PC-3 (cell line): ENCODE results near the gene CCDC136. TPM values are rescaled to one million over a fixed set of nuclear protein-coding genes. Genes with fewer than 3 reads are reported as not detected.

ENCODE experiments used
- ATAC-seq: fragments of 200-7000 bp; cut with Tn5 transposase; 2 replicates; pipeline ENCODE4 v1.9.1; 2020; ENCODE audit warnings: mild to moderate bottlenecking, moderate library complexity
- BruUV-seq: library from RNA; stranded (reverse); fragments of 400-500 nt; replicated peaks from 2 replicates; lab custom pipeline; 2021; lab: Mats Ljungman, UMichigan
- CTCF ChIA-PET: fragments of 300-600 bp; sonication (Branson Sonifier 250); formaldehyde crosslinking; loops from one replicate; lab custom pipeline; 2022; ENCODE audit warnings: antibody characterized with exemption; lab: Charles Lee
- POLR2A ChIA-PET: fragments of 300-600 bp; sonication (Branson Sonifier 250); formaldehyde crosslinking; loops from one replicate; lab custom pipeline; 2022; ENCODE audit warnings: antibody characterized with exemption; ENCODE audit not compliant: unreplicated experiment; lab: Charles Lee
- DNase-seq: peaks from one replicate; pipeline ENCODE4 v3.0.0-alpha.2; 2015
- H2AFZ ChIP-seq: fragments of 300-600 bp; sonication (generic); 2 replicates; pipeline ENCODE4 v1.6.0; 2016; ENCODE audit warnings: antibody characterized with exemption, low read length
- H3F3A ChIP-seq: fragments of 300-600 bp; sonication (generic); one replicate; pipeline ENCODE4 v1.6.0; 2017; ENCODE audit warnings: antibody characterized with exemption, low read length, control low read depth, mild to moderate bottlenecking; ENCODE audit not compliant: unreplicated experiment
- H3K27ac ChIP-seq: fragments of 300-600 bp; sonication (generic); 2 replicates; pipeline ENCODE4 v1.5.1; 2016; ENCODE audit warnings: mild to moderate bottlenecking, low read length
- H3K27me3 ChIP-seq: fragments of 300-600 bp; sonication (generic); 2 replicates; pipeline ENCODE4 v1.6.1; 2016; ENCODE audit warnings: low read length, mixed read lengths
- H3K36me3 ChIP-seq: fragments of 300-600 bp; sonication (generic); 2 replicates; pipeline ENCODE4 v1.6.1; 2016; ENCODE audit warnings: low read depth, mixed run types, low read length, mixed read lengths
- H3K4me1 ChIP-seq: fragments of 300-600 bp; sonication (generic); 2 replicates; pipeline ENCODE4 v1.5.1; 2016; ENCODE audit warnings: low read length; ENCODE audit not compliant: insufficient read depth
- H3K4me2 ChIP-seq: fragments of 300-600 bp; sonication (generic); 2 replicates; pipeline ENCODE4 v1.6.0; 2016; ENCODE audit warnings: low read length
- H3K4me3 ChIP-seq: fragments of 300-600 bp; sonication (generic); 2 replicates; pipeline ENCODE4 v1.5.1; 2016; ENCODE audit warnings: mild to moderate bottlenecking, low read length, mixed read lengths
- H3K79me2 ChIP-seq: fragments of 300-600 bp; sonication (generic); 2 replicates; pipeline ENCODE4 v1.6.1; 2017; ENCODE audit warnings: low read length, mixed read lengths
- H3K9ac ChIP-seq: fragments of 300-600 bp; sonication (generic); 2 replicates; pipeline ENCODE4 v1.6.0; 2016; ENCODE audit warnings: mild to moderate bottlenecking, low read length
- H3K9me2 ChIP-seq: fragments of 300-600 bp; sonication (generic); replicated peaks from 2 replicates; pipeline ENCODE4 v1.6.1; 2016; ENCODE audit warnings: mixed run types, low read length, mixed read lengths
- H3K9me3 ChIP-seq: fragments of 300-600 bp; sonication (generic); 2 replicates; pipeline ENCODE4 v1.6.1; 2016; ENCODE audit warnings: low read length, mixed read lengths
- H4K20me1 ChIP-seq: fragments of 300-600 bp; sonication (generic); 2 replicates; pipeline ENCODE4 v1.6.1; 2016; ENCODE audit warnings: low read length, mixed read lengths
- CTCF ChIP-seq: fragments of 300-600 bp; sonication (generic); conservative IDR thresholded peaks from 2 replicates; pipeline ENCODE4 v1.5.1; 2017; ENCODE audit warnings: antibody characterized with exemption, low read depth, mild to moderate bottlenecking, low read length
- EZH2 ChIP-seq: fragments of 300-600 bp; sonication (generic); IDR thresholded peaks from one replicate; pipeline ENCODE4 v1.6.1; 2017; ENCODE audit warnings: antibody characterized with exemption, mild to moderate bottlenecking, low read length; ENCODE audit not compliant: unreplicated experiment
- EZH2phosphoT487 ChIP-seq: fragments of 300-600 bp; sonication (generic); IDR thresholded peaks from 2 replicates; pipeline ENCODE4 v1.6.1; 2018; ENCODE audit warnings: mild to moderate bottlenecking, antibody characterized with exemption, low read length, borderline replicate concordance
- intact Hi-C: fragments of 100-400 bp; cut with micrococcal nuclease; formaldehyde crosslinking; loops from 2 replicates; pipeline ENCODE4 v1.9.0; 2023
- total RNA-seq: library from RNA; depleted of rRNA; stranded (reverse); fragments of >200 nt; gene quantifications from 2 replicates; pipeline ENCODE4 v1.2.3, GENCODE V29; 2014

The CCDC136 gene
- total RNA-seq, 1 experiment from 2014 or later = 10.5 TPM

- Histone ChIP-seq H3K9me3 (no peaks in the 10 kb centered on the region), H3K4me1 (no peaks in the 10 kb centered on the region), H3K27ac (no peak overlapping the region), H3K9me2 (no peaks in the 10 kb centered on the region), H3K4me2 (no peak overlapping the region), H3K9ac (no peak overlapping the region), H3F3A (no peaks in the 10 kb centered on the region), H2AFZ (no peak overlapping the region), H3K79me2 (peaks cover 7% of the 10 kb centered on the region; the same call in 1 of the 2 replicates), H3K27me3 (no peaks in the 10 kb centered on the region), H3K36me3 (peaks cover 54% of the 10 kb centered on the region), H4K20me1 (no peaks in the 10 kb centered on the region; the same call in none of the 2 replicates), H3K4me3 (no peak overlapping the region)
- intact Hi-C loops = no loop called here
- no peak for TF ChIP-seq EZH2phosphoT487
- TF ChIP-seq CTCF = no peak
- TF ChIP-seq EZH2 = no peak
- no TSS peak for BruUV-seq
- CTCF ChIA-PET = no interaction called here
- no peak for DNase-seq
- no peak for ATAC-seq
- POLR2A ChIA-PET = no interaction called here
Measured at GRCh38 chr7:128759242-128759641, 32.5 kb upstream of the CCDC136 start.

- H4K20me1 ChIP-seq = no peaks in the 10 kb centered on the region; the same call in 1 of the 2 replicates
- no peak overlapping the region for H3K27ac ChIP-seq
- intact Hi-C loops = no loop called here
- H3K4me3 ChIP-seq = no peak overlapping the region
- no peak for TF ChIP-seq EZH2phosphoT487
- POLR2A ChIA-PET = no interaction called here
- H2AFZ ChIP-seq = no peak overlapping the region
- H3F3A ChIP-seq = no peaks in the 10 kb centered on the region
- CTCF ChIA-PET = no interaction called here
- no peaks in the 10 kb centered on the region for H3K9me3 ChIP-seq
- H3K79me2 ChIP-seq = no peaks in the 10 kb centered on the region
- no peaks in the 10 kb centered on the region for H3K4me1 ChIP-seq
- no peak overlapping the region for H3K4me2 ChIP-seq
- no peak overlapping the region for H3K9ac ChIP-seq
- H3K27me3 ChIP-seq = no peaks in the 10 kb centered on the region
- DNase-seq (no peak), ATAC-seq (no peak)
- BruUV-seq = no TSS peak
- H3K36me3 ChIP-seq = peaks cover 49% of the 10 kb centered on the region
- no peaks in the 10 kb centered on the region for H3K9me2 ChIP-seq
Measured at GRCh38 chr7:128763541-128763940, 28.2 kb upstream of the CCDC136 start.

GRCh38 chr7:128767475-128768110 is 24.2 kb upstream of the CCDC136 start:
- no peak for ATAC-seq
- Histone ChIP-seq H3K9ac (no peak overlapping the region), H3K9me2 (no peaks in the 10 kb centered on the region), H3K27me3 (no peaks in the 10 kb centered on the region), H3K27ac (no peak overlapping the region), H3K4me1 (no peaks in the 10 kb centered on the region), H3K4me3 (no peak overlapping the region), H3K36me3 (peaks cover 52% of the 10 kb centered on the region), H3K79me2 (no peaks in the 10 kb centered on the region), H3K9me3 (no peaks in the 10 kb centered on the region), H4K20me1 (no peaks in the 10 kb centered on the region; the same call in 1 of the 2 replicates), H3F3A (peaks cover 3% of the 10 kb centered on the region), H2AFZ (no peak overlapping the region), H3K4me2 (no peak overlapping the region)
- intact Hi-C loops = no loop called here
- POLR2A ChIA-PET = interaction anchor here (0.7 kb wide), 1 partner anchor 77 kb away, joined by 4 read pairs; no protein-coding TSS in a partner anchor
- no peak for DNase-seq
- CTCF ChIA-PET = no interaction called here
- TF ChIP-seq EZH2phosphoT487 (no peak), CTCF (no peak), EZH2 (no peak)
- no TSS peak for BruUV-seq
